SK-N-SH (cell line): Measurements from ENCODE around the gene C2CD4C. TPM values are rescaled to one million over a fixed set of nuclear protein-coding genes. Genes with fewer than 3 reads are reported as not detected.

Source experiments
- CTCF ChIA-PET: fragments of 300-600, 350-600 bp; formaldehyde crosslinking; extraction: SDS; loops from one replicate; lab custom pipeline; 2021; lab: Yijun Ruan, JAX
- POLR2A ChIA-PET: fragments of 350-600 bp; sonication (Branson Sonifier 250); formaldehyde crosslinking; extraction: SDS; loops from one replicate; lab custom pipeline; 2020; ENCODE audit warnings: antibody characterized with exemption, inconsistent platforms; lab: Yijun Ruan, JAX
- DNase-seq: peaks from one replicate; pipeline ENCODE4 v3.0.0; 2012
- H2AFZ ChIP-seq: fragments of 200-600 bp; sonication (generic); 2 replicates; pipeline ENCODE4 v1.8.1; 2016; ENCODE audit warnings: antibody characterized with exemption, mild to moderate bottlenecking, low read depth
- H3F3A ChIP-seq: fragments of 200-600 bp; sonication (generic); replicated peaks from 2 replicates; pipeline ENCODE3; 2016; ENCODE audit warnings: antibody characterized with exemption, mild to moderate bottlenecking; ENCODE audit not compliant: insufficient read depth
- H3K27ac ChIP-seq, 2 experiments: fragments of 200-500 bp in 1 of 2; fragments of 200-600 bp in 1 of 2; sonication (Bioruptor generic) in 1 of 2; sonication (generic), shearing (Covaris generic) in 1 of 2; 2 replicates each; pipeline versions ENCODE4 v1.5.1 to v1.6.1; 2014 to 2016; ENCODE audit warnings: low read depth in 2 of 2, inconsistent platforms in 1 of 2, low read length in 1 of 2, mild to moderate bottlenecking in 1 of 2, mixed read lengths in 1 of 2
- H3K27me3 ChIP-seq: fragments of 200-600 bp; sonication (generic), shearing (Covaris generic); 2 replicates; pipeline ENCODE4 v1.6.1; 2016; ENCODE audit warnings: mixed run types; ENCODE audit not compliant: insufficient read depth
- H3K36me3 ChIP-seq, 2 experiments: fragments of 200-500 bp in 1 of 2; fragments of 200-600 bp in 1 of 2; sonication (Bioruptor generic) in 1 of 2; sonication (generic) in 1 of 2; replicated peaks in 1 of 2; 2 replicates each; pipeline versions ENCODE3 to v1.5.1; 2014 to 2016; ENCODE audit warnings: low read length in 1 of 2, mild to moderate bottlenecking in 1 of 2; ENCODE audit not compliant: insufficient read depth in 2 of 2, control insufficient read depth in 1 of 2
- H3K4me1 ChIP-seq, 2 experiments: fragments of 200-500 bp in 1 of 2; fragments of 200-600 bp in 1 of 2; sonication (Bioruptor generic) in 1 of 2; sonication (generic), shearing (Covaris generic) in 1 of 2; 2 replicates each; pipeline versions ENCODE4 v1.5.1 to v1.6.1; 2014 to 2016; ENCODE audit warnings: low read depth in 1 of 2, low read length in 1 of 2, mixed run types in 1 of 2; ENCODE audit not compliant: insufficient read depth in 2 of 2, control insufficient read depth in 1 of 2
- H3K4me2 ChIP-seq: fragments of 200-600 bp; sonication (generic), shearing (Covaris generic); 2 replicates; pipeline ENCODE4 v1.6.1; 2017; ENCODE audit warnings: mixed run types
- H3K4me3 ChIP-seq, 2 experiments: fragments of 200-500 bp in 1 of 2; fragments of 200-600 bp in 1 of 2; sonication (Bioruptor generic) in 1 of 2; sonication (generic), shearing (Covaris generic) in 1 of 2; 2 replicates each; pipeline versions ENCODE4 v1.5.1 to v1.8.1; 2014 to 2016; ENCODE audit warnings: low read depth in 2 of 2, inconsistent platforms in 1 of 2, low read length in 1 of 2, mild to moderate bottlenecking in 1 of 2, mixed read lengths in 1 of 2, moderate library complexity in 1 of 2
- H3K79me2 ChIP-seq: fragments of 200-600 bp; sonication (generic); 2 replicates; pipeline ENCODE4 v1.8.1; 2017; ENCODE audit warnings: mild to moderate bottlenecking; ENCODE audit not compliant: insufficient read depth
- H3K9ac ChIP-seq: fragments of 200-600 bp; sonication (generic); 2 replicates; pipeline ENCODE4 v1.6.1; 2017; ENCODE audit warnings: mixed run types
- H3K9me2 ChIP-seq: fragments of 200-600 bp; sonication (generic); 2 replicates; pipeline ENCODE4 v1.6.1; 2017; ENCODE audit warnings: mixed run types
- H3K9me3 ChIP-seq: fragments of 200-600 bp; sonication (generic); 2 replicates; pipeline ENCODE4 v1.6.1; 2017; ENCODE audit warnings: mixed run types, mild to moderate bottlenecking, moderate library complexity
- H4K20me1 ChIP-seq: fragments of 200-600 bp; sonication (generic); 2 replicates; pipeline ENCODE4 v1.6.1; 2017; ENCODE audit warnings: mild to moderate bottlenecking, mixed run types; ENCODE audit not compliant: insufficient read depth
- ELF1 ChIP-seq: IDR thresholded peaks from 2 replicates; pipeline ENCODE4 v1.4.0; 2012
- EZH2phosphoT487 ChIP-seq: fragments of 200-600 bp; sonication (generic); IDR thresholded peaks from 2 replicates; pipeline ENCODE4 v1.6.1; 2017; ENCODE audit warnings: low read depth, mixed run types, mild to moderate bottlenecking, antibody characterized with exemption, moderate library complexity, borderline replicate concordance
- FOSL2 ChIP-seq: IDR thresholded peaks from 2 replicates; pipeline ENCODE4 v1.4.0; 2012; ENCODE audit warnings: low read depth, mild to moderate bottlenecking, moderate library complexity, borderline replicate concordance
- FOXJ3 ChIP-seq: sonication (generic); formaldehyde crosslinking; IDR thresholded peaks from 2 replicates; pipeline ENCODE4 v1.5.1; 2020; ENCODE audit warnings: mild to moderate bottlenecking, missing genetic modification reagents
- FOXM1 ChIP-seq: IDR thresholded peaks from 2 replicates; pipeline ENCODE4 v1.4.0; 2012; ENCODE audit warnings: low read depth, mild to moderate bottlenecking
- GATA2 ChIP-seq: sonication (generic); formaldehyde crosslinking; IDR thresholded peaks from 2 replicates; pipeline ENCODE4 v1.5.0; 2020; ENCODE audit warnings: mild to moderate bottlenecking, missing genetic modification reagents
- NFIC ChIP-seq: IDR thresholded peaks from 2 replicates; pipeline ENCODE4 v1.4.0; 2012; ENCODE audit warnings: borderline replicate concordance
- NRF1 ChIP-seq: IDR thresholded peaks from 2 replicates; pipeline ENCODE4 v1.6.1; 2012; ENCODE audit warnings: low read depth, mild to moderate bottlenecking, low read length
- RAD21 ChIP-seq: IDR thresholded peaks from 2 replicates; pipeline ENCODE4 v1.6.1; 2012; ENCODE audit warnings: mild to moderate bottlenecking, low read length
- RCOR1 ChIP-seq: fragments of 150-350 bp; IDR thresholded peaks from 2 replicates; pipeline ENCODE4 v1.6.1; 2017; ENCODE audit warnings: antibody characterized with exemption, low read length
- RFX5 ChIP-seq: IDR thresholded peaks from 2 replicates; pipeline ENCODE4 v1.6.1; 2012; ENCODE audit warnings: mild to moderate bottlenecking, improper control_type of control experiment, low read length
- SIN3A ChIP-seq: IDR thresholded peaks from 2 replicates; pipeline ENCODE4 v1.6.1; 2012; ENCODE audit warnings: low read depth, mild to moderate bottlenecking, low read length, moderate library complexity, borderline replicate concordance
- SMC3 ChIP-seq: IDR thresholded peaks from 2 replicates; pipeline ENCODE4 v1.6.1; 2012; ENCODE audit warnings: low read depth, low read length, improper control_type of control experiment
- TAF1 ChIP-seq: IDR thresholded peaks from 2 replicates; pipeline ENCODE4 v1.6.1; 2012; ENCODE audit warnings: low read depth, mild to moderate bottlenecking, low read length, moderate library complexity, borderline replicate concordance
- TCF12 ChIP-seq: IDR thresholded peaks from 2 replicates; pipeline ENCODE4 v1.4.0; 2012
- YY1 ChIP-seq: IDR thresholded peaks from 2 replicates; pipeline ENCODE4 v1.4.0; 2012; ENCODE audit warnings: low read depth, mild to moderate bottlenecking
- WGBS: methylation state at CpG from one replicate; pipeline ENCODE4 v1.1.6; 2017; ENCODE audit warnings: low lambda C conversion rate; 5-methylcytosine and 5-hydroxymethylcytosine counted together
- polyA plus RNA-seq, 3 experiments: library from polyadenylated mRNA; depleted of rRNA; stranded (reverse); fragments of >200 nt; gene quantifications; 2 replicates each; pipeline ENCODE4 v1.2.3, GENCODE V29; 2012
- TF ChIP-seq, protein P1 (sequence below): fragments of 150-350 bp; IDR thresholded peaks from 2 replicates; pipeline ENCODE4 v1.6.1; 2017; ENCODE audit warnings: antibody characterized with exemption, low read length, low read depth, borderline replicate concordance
- TF ChIP-seq, protein P2 (sequence below): fragments of 150-350 bp; IDR thresholded peaks from 2 replicates; pipeline ENCODE4 v1.6.1; 2016; ENCODE audit warnings: mild to moderate bottlenecking, low read depth, low read length
- TF ChIP-seq, protein P3 (sequence below): IDR thresholded peaks from 2 replicates; pipeline ENCODE4 v1.4.0; 2012; ENCODE audit warnings: low read depth, borderline replicate concordance
- TF ChIP-seq, protein P4 (sequence below): IDR thresholded peaks from 2 replicates; pipeline ENCODE4; 2012

Gene C2CD4C
- polyA plus RNA-seq, 1 of the 3 experiments (the other 2 are of a cell fraction), result 0.23 TPM

DNA sequence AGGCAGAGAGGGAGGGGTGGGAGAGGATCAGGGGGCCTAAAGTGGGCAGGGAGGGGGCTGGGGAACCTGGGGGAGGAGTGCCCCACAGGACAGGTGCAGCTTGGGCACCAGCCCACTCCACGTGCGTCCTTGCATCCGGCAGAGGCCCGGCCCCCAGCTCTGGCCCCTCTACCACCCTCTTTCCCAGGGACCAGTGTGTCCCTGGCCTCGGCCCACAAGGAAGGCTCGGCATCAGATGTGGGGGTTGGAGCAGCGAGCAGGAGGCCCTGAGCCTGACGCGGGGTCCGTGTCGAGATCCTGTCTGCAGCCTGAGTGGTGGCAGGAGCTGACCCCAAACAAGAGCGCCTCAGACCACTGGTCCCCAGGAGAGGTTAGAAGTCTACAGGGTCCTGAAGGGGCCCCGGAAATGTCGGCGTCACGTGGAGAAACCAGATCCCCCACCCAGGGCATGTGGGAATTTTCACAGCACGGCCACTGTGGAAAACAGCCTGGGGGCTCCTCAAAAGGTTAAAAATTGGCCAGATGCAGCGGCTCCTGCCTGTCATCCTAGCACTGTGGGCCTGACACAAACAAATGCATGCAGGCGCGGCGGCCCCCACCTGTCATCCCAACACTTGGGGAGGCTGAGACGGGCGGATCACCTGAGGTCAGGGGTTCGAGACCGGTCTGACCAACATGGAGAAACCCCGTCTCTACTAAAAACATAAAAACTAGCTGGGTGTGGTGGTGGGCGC lies 30.4 kb upstream of the C2CD4C start:
- Histone ChIP-seq H3K9me2 (no peaks in the 10 kb centered on the region), H3K9me3 (no peaks in the 10 kb centered on the region), H3F3A (no peaks in the 10 kb centered on the region), H3K4me3 (no peak overlapping the region), H3K79me2 (no peaks in the 10 kb centered on the region), H3K4me1 (no peaks in the 10 kb centered on the region), H3K4me2 (no peak overlapping the region), H3K27ac (no peak overlapping the region), H3K27me3 (no peaks in the 10 kb centered on the region), H4K20me1 (no peaks in the 10 kb centered on the region), H3K36me3 (no peaks in the 10 kb centered on the region), H2AFZ (no peak overlapping the region), H3K9ac (no peak overlapping the region)
- TF ChIP-seq NFIC (no peak), EZH2phosphoT487 (no peak), GATA2 (CRISPR knock-in tag) (no peak), RAD21 (no peak), YY1 (no peak), SIN3A (no peak), SMC3 (no peak), RFX5 (no peak), NRF1 (no peak), ELF1 (no peak), FOXM1 (no peak), FOXJ3 (CRISPR knock-in tag) (no peak), RCOR1 (no peak), FOSL2 (no peak)
- TF ChIP-seq, protein P1, sequence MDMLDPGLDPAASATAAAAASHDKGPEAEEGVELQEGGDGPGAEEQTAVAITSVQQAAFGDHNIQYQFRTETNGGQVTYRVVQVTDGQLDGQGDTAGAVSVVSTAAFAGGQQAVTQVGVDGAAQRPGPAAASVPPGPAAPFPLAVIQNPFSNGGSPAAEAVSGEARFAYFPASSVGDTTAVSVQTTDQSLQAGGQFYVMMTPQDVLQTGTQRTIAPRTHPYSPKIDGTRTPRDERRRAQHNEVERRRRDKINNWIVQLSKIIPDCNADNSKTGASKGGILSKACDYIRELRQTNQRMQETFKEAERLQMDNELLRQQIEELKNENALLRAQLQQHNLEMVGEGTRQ, result no peak
- TF ChIP-seq, protein P2, sequence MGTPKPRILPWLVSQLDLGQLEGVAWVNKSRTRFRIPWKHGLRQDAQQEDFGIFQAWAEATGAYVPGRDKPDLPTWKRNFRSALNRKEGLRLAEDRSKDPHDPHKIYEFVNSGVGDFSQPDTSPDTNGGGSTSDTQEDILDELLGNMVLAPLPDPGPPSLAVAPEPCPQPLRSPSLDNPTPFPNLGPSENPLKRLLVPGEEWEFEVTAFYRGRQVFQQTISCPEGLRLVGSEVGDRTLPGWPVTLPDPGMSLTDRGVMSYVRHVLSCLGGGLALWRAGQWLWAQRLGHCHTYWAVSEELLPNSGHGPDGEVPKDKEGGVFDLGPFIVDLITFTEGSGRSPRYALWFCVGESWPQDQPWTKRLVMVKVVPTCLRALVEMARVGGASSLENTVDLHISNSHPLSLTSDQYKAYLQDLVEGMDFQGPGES, result no peak
- ChIA-PET CTCF (no interaction called here), POLR2A (interaction anchor here (0.6 kb wide), 1 partner anchor 526 kb away, joined by 3 read pairs; no protein-coding TSS in a partner anchor)
- no peak for DNase-seq
- WGBS, result 84% methylated on average over 19 of the region's 27 CpGs

DNA sequence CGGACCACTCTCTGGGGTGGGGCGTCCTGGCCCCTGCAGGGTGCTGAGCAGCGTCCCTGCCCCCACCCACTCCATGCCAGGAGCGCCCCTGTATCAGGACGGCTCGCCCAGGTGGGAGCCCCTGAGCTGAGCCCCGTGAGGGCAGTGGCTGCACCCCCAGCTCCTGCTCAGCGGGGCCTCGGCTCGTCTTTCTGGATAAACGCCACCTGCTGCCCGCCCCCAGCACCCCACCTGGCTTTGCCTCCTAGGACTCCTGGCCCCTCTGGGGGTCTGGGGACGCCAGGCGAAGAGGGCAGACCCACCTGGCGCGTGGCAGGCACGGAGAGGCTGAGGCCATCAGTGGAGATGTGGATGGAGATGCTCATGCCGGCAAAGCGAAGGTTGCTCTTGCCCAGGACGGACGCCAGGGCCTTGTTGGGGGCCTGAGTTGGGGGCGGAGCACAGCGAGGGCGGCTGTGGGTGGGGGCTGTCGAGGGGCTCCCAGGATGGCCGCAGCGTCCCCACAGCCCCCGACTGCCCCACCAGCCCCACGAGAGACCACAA lies 29.5 kb upstream of the C2CD4C start:
- Histone ChIP-seq H3K9me3 (no peaks in the 10 kb centered on the region), H3K4me3 (no peak overlapping the region), H3K79me2 (no peaks in the 10 kb centered on the region), H3K4me2 (no peak overlapping the region), H3K36me3 (no peaks in the 10 kb centered on the region)
- WGBS, result 60% methylated on average over 14 of the region's 29 CpGs
- TF ChIP-seq FOXJ3 (CRISPR knock-in tag) (no peak), TAF1 (no peak), TCF12 (no peak), NFIC (no peak), YY1 (no peak), NRF1 (no peak)
- TF ChIP-seq, protein P3, sequence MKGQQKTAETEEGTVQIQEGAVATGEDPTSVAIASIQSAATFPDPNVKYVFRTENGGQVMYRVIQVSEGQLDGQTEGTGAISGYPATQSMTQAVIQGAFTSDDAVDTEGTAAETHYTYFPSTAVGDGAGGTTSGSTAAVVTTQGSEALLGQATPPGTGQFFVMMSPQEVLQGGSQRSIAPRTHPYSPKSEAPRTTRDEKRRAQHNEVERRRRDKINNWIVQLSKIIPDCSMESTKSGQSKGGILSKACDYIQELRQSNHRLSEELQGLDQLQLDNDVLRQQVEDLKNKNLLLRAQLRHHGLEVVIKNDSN, result no peak
- TF ChIP-seq, protein P4, sequence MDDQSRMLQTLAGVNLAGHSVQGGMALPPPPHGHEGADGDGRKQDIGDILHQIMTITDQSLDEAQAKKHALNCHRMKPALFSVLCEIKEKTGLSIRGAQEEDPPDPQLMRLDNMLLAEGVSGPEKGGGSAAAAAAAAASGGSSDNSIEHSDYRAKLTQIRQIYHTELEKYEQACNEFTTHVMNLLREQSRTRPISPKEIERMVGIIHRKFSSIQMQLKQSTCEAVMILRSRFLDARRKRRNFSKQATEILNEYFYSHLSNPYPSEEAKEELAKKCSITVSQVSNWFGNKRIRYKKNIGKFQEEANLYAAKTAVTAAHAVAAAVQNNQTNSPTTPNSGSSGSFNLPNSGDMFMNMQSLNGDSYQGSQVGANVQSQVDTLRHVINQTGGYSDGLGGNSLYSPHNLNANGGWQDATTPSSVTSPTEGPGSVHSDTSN, result no peak
- TF ChIP-seq, all 33 proteins: peak for 0
- no peaks in the 10 kb centered on the region for H3K4me1 ChIP-seq
- no peak for DNase-seq
- H2AFZ ChIP-seq, result no peak overlapping the region
- no peaks in the 10 kb centered on the region for H4K20me1 ChIP-seq
- H3K27me3 ChIP-seq, result no peaks in the 10 kb centered on the region
- ChIA-PET CTCF (no interaction called here), POLR2A (interaction anchor here (0.6 kb wide), 2 partner anchors 61 to 527 kb away, joined by 3 read pairs; no protein-coding TSS in a partner anchor)
- no peak overlapping the region for H3K9ac ChIP-seq
- no peaks in the 10 kb centered on the region for H3K9me2 ChIP-seq
- no peaks in the 10 kb centered on the region for H3F3A ChIP-seq
- H3K27ac ChIP-seq, result no peak overlapping the region
